ENCODE measurements around the gene UGT2A1. TPM values are rescaled to one million over a fixed set of nuclear protein-coding genes. Genes with fewer than 3 reads are reported as not detected.

The UGT2A1 gene
- total and polyA plus RNA-seq, 12 donors = not detected

DNA sequence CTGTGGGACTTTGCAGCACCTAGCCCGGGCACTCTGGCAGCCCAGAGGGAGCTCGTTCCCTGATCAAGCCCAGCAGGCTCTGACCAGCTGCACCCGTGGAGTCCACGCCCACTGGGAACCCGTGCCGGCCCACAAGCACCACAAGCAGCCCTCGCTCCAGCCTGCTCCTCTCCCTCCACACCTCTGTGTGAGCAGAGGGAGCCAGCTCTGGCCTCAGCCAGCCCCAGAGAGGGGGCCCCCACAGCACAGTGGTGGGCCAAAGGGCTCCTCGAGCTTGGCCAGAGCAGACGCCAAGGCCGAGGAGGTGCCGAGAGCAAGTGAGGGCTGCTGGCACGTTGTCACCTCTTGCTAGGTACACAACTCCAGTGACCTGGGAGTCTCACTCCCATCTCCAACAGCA, 5.1 kb upstream of the UGT2A1 start:
- no peak for ATAC-seq
- Histone ChIP-seq H3K9me3 (no peaks in the 10 kb centered on the region), H3K4me1 (no peaks in the 10 kb centered on the region), H3K4me3 (no peak overlapping the region), H3K36me3 (no peaks in the 10 kb centered on the region), H3K27ac (no peak overlapping the region), H3K27me3 (no peaks in the 10 kb centered on the region)
- no peak for DNase-seq
- no peak for TF ChIP-seq CTCF (IDR thresholded peaks at IDR 0.05)
- intact Hi-C loops (cut with DNase I) = no loop called here
- WGBS, 2 donors = 83 to 89% methylated on average over 12 of the region's 12 CpGs

- Histone ChIP-seq H3K27me3 (no peaks in the 10 kb centered on the region), H3K4me3 (no peak overlapping the region), H3K4me1 (no peaks in the 10 kb centered on the region), H3K9me3 (no peaks in the 10 kb centered on the region), H3K36me3 (no peaks in the 10 kb centered on the region), H3K27ac (no peak overlapping the region)
- DNase-seq (no peak), ATAC-seq (no peak)
- TF ChIP-seq CTCF (IDR thresholded peaks at IDR 0.05) = no peak
- intact Hi-C loops (cut with DNase I) = no loop called here
- WGBS, 2 donors = 66 to 76% methylated on average over 6 of the region's 6 CpGs
Measured at GRCh38 chr4:69656653-69657158, 3.7 kb upstream of the UGT2A1 start.

- DNase-seq (no peak), ATAC-seq (no peak)
- 52 to 87% methylated on average over 3 of the region's 3 CpGs for WGBS, 2 donors
- intact Hi-C loops (cut with DNase I) = no loop called here
- no peak overlapping the region for H3K4me3 ChIP-seq
- H3K27me3 ChIP-seq = no peaks in the 10 kb centered on the region
- no peak for TF ChIP-seq CTCF (IDR thresholded peaks at IDR 0.05)
- no peak overlapping the region for H3K27ac ChIP-seq
- H3K4me1 ChIP-seq = no peaks in the 10 kb centered on the region
- no peaks in the 10 kb centered on the region for H3K9me3 ChIP-seq
- no peaks in the 10 kb centered on the region for H3K36me3 ChIP-seq
Measured at GRCh38 chr4:69650872-69651271, 2.2 kb downstream of the UGT2A1 start.

DNA sequence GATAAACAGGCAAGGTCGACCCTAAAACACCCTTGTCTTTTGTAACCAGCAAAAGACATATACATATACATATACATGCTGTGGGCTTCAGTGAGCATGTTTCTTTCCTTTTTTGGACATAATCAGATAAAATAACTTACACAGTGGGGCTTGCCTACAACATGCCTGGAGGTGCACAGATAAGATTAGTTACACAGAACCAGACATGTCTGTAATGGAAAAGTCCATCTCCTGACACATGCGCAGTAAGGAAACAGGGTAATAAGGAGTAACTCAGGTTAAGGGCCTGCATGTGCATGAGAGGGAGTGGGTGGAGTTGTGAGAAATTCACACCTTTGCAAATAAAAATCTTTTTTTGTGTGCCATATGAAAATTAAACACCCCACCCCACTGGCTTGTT, 3.4 kb downstream of the UGT2A1 start:
- no peak for DNase-seq
- TF ChIP-seq CTCF (IDR thresholded peaks at IDR 0.05) = no peak
- Histone ChIP-seq H3K4me1 (no peaks in the 10 kb centered on the region), H3K27me3 (no peaks in the 10 kb centered on the region), H3K4me3 (no peak overlapping the region), H3K36me3 (no peaks in the 10 kb centered on the region), H3K9me3 (no peaks in the 10 kb centered on the region), H3K27ac (no peak overlapping the region)
- ATAC-seq = no peak
- intact Hi-C loops (cut with DNase I) = no loop called here
- WGBS, 2 donors = 54 to 59% methylated on average over 2 of the region's 2 CpGs
